ENCODE measurements around the gene PHLPP1. TPM values are rescaled to one million over a fixed set of nuclear protein-coding genes. Genes with fewer than 3 reads are reported as not detected.

The PHLPP1 gene
- total and polyA plus RNA-seq, 2 of the 13 experiments (the other 11 are each of a cell fraction or from before 2014, with no cell fraction given) = 9.8 to 18.5 TPM

- TF ChIP-seq ZNF629 (CRISPR knock-in tag; conservative IDR thresholded peaks at IDR 0.05) = no peak
- TF ChIP-seq ZNF251 (CRISPR knock-in tag; IDR thresholded peaks at IDR 0.05) = no peak
Measured at GRCh38 chr18:62716619-62717168, 1.4 kb downstream of the PHLPP1 start (continued).

DNA sequence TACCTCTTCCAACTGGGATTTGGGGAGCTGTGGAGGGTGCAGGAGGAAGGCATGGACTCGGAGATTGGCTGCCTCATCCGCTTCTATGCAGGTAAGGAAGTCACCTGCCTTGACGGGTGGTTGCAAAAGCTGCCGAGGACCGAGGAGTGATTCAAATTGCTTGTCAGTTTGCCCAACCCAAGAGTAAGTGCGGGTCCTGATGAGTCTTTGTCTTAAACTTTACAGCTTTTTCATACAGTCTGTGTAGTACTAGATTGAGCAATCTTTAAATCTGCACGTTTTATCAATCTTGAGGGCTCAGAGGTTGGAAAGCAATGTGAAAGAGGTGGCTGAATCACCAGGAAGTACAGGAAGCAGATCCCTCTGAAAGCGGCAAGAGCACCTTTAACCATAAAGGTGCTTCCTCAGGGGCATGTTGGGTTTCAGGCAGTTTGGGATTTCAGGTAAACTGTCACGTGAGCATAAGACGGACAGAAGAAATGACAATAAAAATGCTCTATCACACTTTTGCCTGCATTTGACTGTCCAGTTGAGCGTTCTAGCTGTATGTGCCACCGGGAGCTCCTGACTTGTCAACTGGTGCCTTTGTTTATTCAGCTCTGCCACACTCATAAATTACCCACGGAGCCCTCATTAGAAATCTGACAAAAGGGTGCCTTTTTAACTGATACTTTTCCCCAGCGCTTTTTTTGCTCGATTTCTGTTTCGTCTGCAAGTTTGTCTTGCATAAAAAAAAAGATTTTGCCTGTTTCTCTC is 2.0 kb downstream of the PHLPP1 start:
- FAIRE-seq = peak; percentile 42
- Histone ChIP-seq H3K79me2 (ENCODE audit: insufficient read depth, low read length) (peaks cover 64% of the 10 kb centered on the region), H3K9me3 (ENCODE audit: low read length) (no peaks in the 10 kb centered on the region), H3K4me1 (ENCODE audit: insufficient read depth, low read length) (peaks cover 23% of the 10 kb centered on the region), H4K20me1 (ENCODE audit: insufficient read depth, low read length) (peaks cover 15% of the 10 kb centered on the region), H3K4me3 (replicated peaks in 1 of 3; ENCODE audit: insufficient read depth in 1 of 3, low read depth in 2 of 3, low read length in 3 of 3) (peak overlapping the region; percentile 72 to 86 (median 78)), H3K27ac (ENCODE audit: extremely low read length, insufficient read depth, low read length) (peak overlapping the region; percentile 53), H2AFZ (ENCODE audit: low read length) (no peak overlapping the region), H3K36me3 (replicated peaks in 1 of 2; ENCODE audit: control insufficient read depth in 1 of 2, insufficient read depth in 2 of 2, low read length in 2 of 2) (no peaks in the 10 kb centered on the region), H3K27me3 (ENCODE audit: control insufficient read depth in 1 of 2, insufficient read depth in 2 of 2, low read length in 2 of 2) (no peaks in the 10 kb centered on the region; a peak in 1 of 5 replicates), H3K4me2 (ENCODE audit: low read depth, low read length) (peak overlapping the region; percentile 68), H3K9ac (ENCODE audit: insufficient read depth, low read depth, low read length) (peak overlapping the region; percentile 81)
- DNase-seq (ENCODE audit: low spot score) = peak; percentile 48
- ATAC-seq = peak; percentile 5
- WGBS (ENCODE audit: low lambda C conversion rate) = 0% methylated on average over 8 of the region's 16 CpGs
- ChIA-PET POLR2A (interaction anchor here (1.4 to 4.1 kb wide), 2 partner anchors 24 to 78 kb away, joined by 4 to 34 read pairs; no protein-coding TSS in a partner anchor), CTCF (ENCODE audit: low intra/inter-chr PET ratio, low total read pairs) (no interaction called here)
- intact Hi-C loops (cut with micrococcal nuclease; ENCODE audit: unreplicated experiment) = loop anchor here (2.0 to 5.0 kb wide), 3 partner anchors 23 to 220 kb away; no protein-coding TSS in a partner anchor
- in situ Hi-C loops (cut with HindIII; ENCODE audit: extremely low pct_ligation_motif_present, low pct_unique_long_range_greater_than_20kb) = loop anchor here (5.0 to 10.0 kb wide), 3 partner anchors 85 to 267 kb away; no protein-coding TSS in a partner anchor
- no TSS peak for BruUV-seq (replicated peaks)
- TF ChIP-seq NR2F1 (CRISPR knock-in tag; IDR thresholded peaks at IDR 0.05) = no peak
- TF ChIP-seq KMT2A (CRISPR knock-in tag; IDR thresholded peaks at IDR 0.05) = 0 out of 2 replicates have a peak, but pooled peaks have one; percentile 53
- peak; percentile 64 for TF ChIP-seq ASH2L (IDR thresholded peaks at IDR 0.05; ENCODE audit: insufficient read length, low read depth, low read length)
- peak; percentile 18; the same call in 1 of the 2 replicates for TF ChIP-seq SIN3A (IDR thresholded peaks at IDR 0.05; ENCODE audit: borderline replicate concordance, low read depth, low read length)
- peak; percentile 71; the same call in 1 of the 2 replicates for TF ChIP-seq CEBPB (IDR thresholded peaks at IDR 0.05; ENCODE audit: borderline replicate concordance, low read depth, low read length)
- TF ChIP-seq KDM5A (IDR thresholded peaks at IDR 0.05; ENCODE audit: borderline replicate concordance, low read length) = no peak
- 0 out of 2 replicates have a peak, but pooled peaks have one; percentile 49 for TF ChIP-seq FOSL2 (CRISPR knock-in tag; IDR thresholded peaks at IDR 0.05)
- TF ChIP-seq, protein P1, sequence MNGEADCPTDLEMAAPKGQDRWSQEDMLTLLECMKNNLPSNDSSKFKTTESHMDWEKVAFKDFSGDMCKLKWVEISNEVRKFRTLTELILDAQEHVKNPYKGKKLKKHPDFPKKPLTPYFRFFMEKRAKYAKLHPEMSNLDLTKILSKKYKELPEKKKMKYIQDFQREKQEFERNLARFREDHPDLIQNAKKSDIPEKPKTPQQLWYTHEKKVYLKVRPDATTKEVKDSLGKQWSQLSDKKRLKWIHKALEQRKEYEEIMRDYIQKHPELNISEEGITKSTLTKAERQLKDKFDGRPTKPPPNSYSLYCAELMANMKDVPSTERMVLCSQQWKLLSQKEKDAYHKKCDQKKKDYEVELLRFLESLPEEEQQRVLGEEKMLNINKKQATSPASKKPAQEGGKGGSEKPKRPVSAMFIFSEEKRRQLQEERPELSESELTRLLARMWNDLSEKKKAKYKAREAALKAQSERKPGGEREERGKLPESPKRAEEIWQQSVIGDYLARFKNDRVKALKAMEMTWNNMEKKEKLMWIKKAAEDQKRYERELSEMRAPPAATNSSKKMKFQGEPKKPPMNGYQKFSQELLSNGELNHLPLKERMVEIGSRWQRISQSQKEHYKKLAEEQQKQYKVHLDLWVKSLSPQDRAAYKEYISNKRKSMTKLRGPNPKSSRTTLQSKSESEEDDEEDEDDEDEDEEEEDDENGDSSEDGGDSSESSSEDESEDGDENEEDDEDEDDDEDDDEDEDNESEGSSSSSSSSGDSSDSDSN (CRISPR knock-in tag; IDR thresholded peaks at IDR 0.05) = 0 out of 2 replicates have a peak, but pooled peaks have one; percentile 25
- 0 out of 2 replicates have a peak, but pooled peaks have one; percentile 40 for TF ChIP-seq ZNF292 (CRISPR knock-in tag; IDR thresholded peaks at IDR 0.05; ENCODE audit: borderline replicate concordance, low read depth)
- peak; percentile 35; the same call in 1 of the 2 replicates for TF ChIP-seq SOX5 (CRISPR knock-in tag; IDR thresholded peaks at IDR 0.05; ENCODE audit: borderline replicate concordance)
- TF ChIP-seq SSRP1 (CRISPR knock-in tag; IDR thresholded peaks at IDR 0.05) = no peak
- TF ChIP-seq, protein P2, sequence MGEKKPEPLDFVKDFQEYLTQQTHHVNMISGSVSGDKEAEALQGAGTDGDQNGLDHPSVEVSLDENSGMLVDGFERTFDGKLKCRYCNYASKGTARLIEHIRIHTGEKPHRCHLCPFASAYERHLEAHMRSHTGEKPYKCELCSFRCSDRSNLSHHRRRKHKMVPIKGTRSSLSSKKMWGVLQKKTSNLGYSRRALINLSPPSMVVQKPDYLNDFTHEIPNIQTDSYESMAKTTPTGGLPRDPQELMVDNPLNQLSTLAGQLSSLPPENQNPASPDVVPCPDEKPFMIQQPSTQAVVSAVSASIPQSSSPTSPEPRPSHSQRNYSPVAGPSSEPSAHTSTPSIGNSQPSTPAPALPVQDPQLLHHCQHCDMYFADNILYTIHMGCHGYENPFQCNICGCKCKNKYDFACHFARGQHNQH (CRISPR knock-in tag; IDR thresholded peaks at IDR 0.05) = no peak
- TF ChIP-seq, protein P3, sequence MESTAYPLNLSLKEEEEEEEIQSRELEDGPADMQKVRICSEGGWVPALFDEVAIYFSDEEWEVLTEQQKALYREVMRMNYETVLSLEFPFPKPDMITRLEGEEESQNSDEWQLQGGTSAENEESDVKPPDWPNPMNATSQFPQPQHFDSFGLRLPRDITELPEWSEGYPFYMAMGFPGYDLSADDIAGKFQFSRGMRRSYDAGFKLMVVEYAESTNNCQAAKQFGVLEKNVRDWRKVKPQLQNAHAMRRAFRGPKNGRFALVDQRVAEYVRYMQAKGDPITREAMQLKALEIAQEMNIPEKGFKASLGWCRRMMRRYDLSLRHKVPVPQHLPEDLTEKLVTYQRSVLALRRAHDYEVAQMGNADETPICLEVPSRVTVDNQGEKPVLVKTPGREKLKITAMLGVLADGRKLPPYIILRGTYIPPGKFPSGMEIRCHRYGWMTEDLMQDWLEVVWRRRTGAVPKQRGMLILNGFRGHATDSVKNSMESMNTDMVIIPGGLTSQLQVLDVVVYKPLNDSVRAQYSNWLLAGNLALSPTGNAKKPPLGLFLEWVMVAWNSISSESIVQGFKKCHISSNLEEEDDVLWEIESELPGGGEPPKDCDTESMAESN (CRISPR knock-in tag; conservative IDR thresholded peaks at IDR 0.05) = no peak
- TF ChIP-seq ZNF430 (CRISPR knock-in tag; IDR thresholded peaks at IDR 0.05) = 0 out of 2 replicates have a peak, but pooled peaks have one; percentile 35
